ENCODE results near the gene AP1G2. TPM values are rescaled to one million over a fixed set of nuclear protein-coding genes. Genes with fewer than 3 reads are reported as not detected.

Gene AP1G2
- total RNA-seq, 2 donors from 2014 or later, result 150 to 237 TPM

- Histone ChIP-seq H3K4me3 (no peak overlapping the region), H3K27me3 (no peaks in the 10 kb centered on the region), H3K36me3 (replicated peaks in 1 of 2; ENCODE audit: insufficient read depth in 1 of 2, low read depth in 2 of 2) (no peaks in the 10 kb centered on the region), H3K9me3 (no peaks in the 10 kb centered on the region), H3K27ac (no peak overlapping the region), H3K4me1 (no peaks in the 10 kb centered on the region)
- 66 to 87% methylated on average over 3 of the region's 3 CpGs for WGBS, 2 donors
- TF ChIP-seq POLR2A (IDR thresholded peaks at IDR 0.05), result no peak
- TF ChIP-seq CTCF (IDR thresholded peaks at IDR 0.05), result no peak
- intact Hi-C loops (cut with DNase I), result no loop called here
- DNase-seq (no peak), ATAC-seq (no peak)
Observed at GRCh38 chr14:23529016-23529415, 38.6 kb downstream of the AP1G2 start.

- 80 to 94% methylated on average over 1 of the region's 1 CpG for WGBS, 2 donors
- intact Hi-C loops (cut with DNase I), result no loop called here
- ATAC-seq, result no peak
Observed at GRCh38 chr14:23528555-23528954, 39.0 kb downstream of the AP1G2 start.

GRCh38 chr14:23525611-23526010, 42.0 kb downstream of the AP1G2 start:
- intact Hi-C loops (cut with DNase I), result no loop called here

More at GRCh38 chr14:23528555-23528954, 39.0 kb downstream of the AP1G2 start:
- Histone ChIP-seq H3K4me3 (no peak overlapping the region), H3K27ac (no peak overlapping the region), H3K9me3 (no peaks in the 10 kb centered on the region), H3K27me3 (no peaks in the 10 kb centered on the region), H3K4me1 (no peaks in the 10 kb centered on the region), H3K36me3 (replicated peaks in 1 of 2; ENCODE audit: insufficient read depth in 1 of 2, low read depth in 2 of 2) (no peaks in the 10 kb centered on the region)
- TF ChIP-seq CTCF (IDR thresholded peaks at IDR 0.05), result no peak
- no peak for TF ChIP-seq POLR2A (IDR thresholded peaks at IDR 0.05)
- DNase-seq, result no peak

GRCh38 chr14:23524954-23525353, 42.6 kb downstream of the AP1G2 start:
- no peaks in the 10 kb centered on the region for H3K9me3 ChIP-seq
- intact Hi-C loops (cut with DNase I), result no loop called here
- no peaks in the 10 kb centered on the region for H3K4me1 ChIP-seq
- no peak for ATAC-seq
- no peak for DNase-seq
- H3K36me3 ChIP-seq (replicated peaks in 1 of 2; ENCODE audit: insufficient read depth in 1 of 2, low read depth in 2 of 2), result no peaks in the 10 kb centered on the region
- H3K27me3 ChIP-seq, result no peaks in the 10 kb centered on the region
- H3K4me3 ChIP-seq, result no peak overlapping the region
- WGBS, 2 donors, result 88 to 92% methylated on average over 12 to 14 of the region's 14 CpGs
- TF ChIP-seq CTCF (IDR thresholded peaks at IDR 0.05), result no peak
- TF ChIP-seq POLR2A (IDR thresholded peaks at IDR 0.05), result no peak
- no peak overlapping the region for H3K27ac ChIP-seq

More at GRCh38 chr14:23525611-23526010, 42.0 kb downstream of the AP1G2 start:
- WGBS, 2 donors, result 68 to 83% methylated on average over 5 to 8 of the region's 8 CpGs
- no peaks in the 10 kb centered on the region for H3K4me1 ChIP-seq
- no peaks in the 10 kb centered on the region for H3K36me3 ChIP-seq (replicated peaks in 1 of 2; ENCODE audit: insufficient read depth in 1 of 2, low read depth in 2 of 2)
- no peak for TF ChIP-seq POLR2A (IDR thresholded peaks at IDR 0.05)
- TF ChIP-seq CTCF (IDR thresholded peaks at IDR 0.05), result no peak
- no peak overlapping the region for H3K4me3 ChIP-seq
- no peak for DNase-seq
- H3K9me3 ChIP-seq, result no peaks in the 10 kb centered on the region
- H3K27me3 ChIP-seq, result no peaks in the 10 kb centered on the region
- ATAC-seq, result no peak
- no peak overlapping the region for H3K27ac ChIP-seq

GRCh38 chr14:23523229-23524016, 44.2 kb downstream of the AP1G2 start:
- ATAC-seq (no peak), DNase-seq (no peak)
- TF ChIP-seq POLR2A (IDR thresholded peaks at IDR 0.05), result no peak
- no peak for TF ChIP-seq CTCF (IDR thresholded peaks at IDR 0.05)
- no peaks in the 10 kb centered on the region for H3K27me3 ChIP-seq
- H3K4me3 ChIP-seq, result no peak overlapping the region
- no peaks in the 10 kb centered on the region for H3K4me1 ChIP-seq
- no peaks in the 10 kb centered on the region for H3K9me3 ChIP-seq
- WGBS, 2 donors, result 86 to 93% methylated on average over 16 of the region's 16 CpGs
- no peak overlapping the region for H3K27ac ChIP-seq
- intact Hi-C loops (cut with DNase I), result no loop called here
- H3K36me3 ChIP-seq (replicated peaks in 1 of 2; ENCODE audit: insufficient read depth in 1 of 2, low read depth in 2 of 2), result no peaks in the 10 kb centered on the region

All from body of pancreas (tissue), 4 donors.